Measurements from ENCODE around the gene SYNDIG1. TPM values are rescaled to one million over a fixed set of nuclear protein-coding genes. Genes with fewer than 3 reads are reported as not detected.

SYNDIG1 gene
- total RNA-seq, 4 donors from 2014 or later = 0.51 to 3.4 (median 2.8) TPM; not detected in 1

DNA sequence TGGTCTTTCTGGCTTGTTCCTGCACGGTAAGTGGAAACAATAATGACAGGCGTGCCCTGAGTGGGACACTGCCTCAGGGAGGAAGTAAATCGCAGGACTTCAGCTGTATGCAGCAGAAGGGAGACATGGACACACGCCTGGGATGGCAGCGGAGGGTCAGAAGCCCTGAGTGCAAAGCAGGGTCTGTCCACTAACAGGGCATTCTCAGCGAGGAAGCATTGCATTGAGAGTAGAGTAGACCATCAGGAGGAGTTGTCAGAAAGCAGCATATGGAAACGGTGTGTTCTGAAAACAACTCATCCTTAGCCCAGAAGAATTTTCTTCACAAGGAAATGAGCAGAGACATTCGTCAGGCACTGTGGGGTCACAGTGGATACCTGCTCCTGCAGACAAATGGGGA lies 134.0 kb downstream of the SYNDIG1 start:
- Histone ChIP-seq H3K4me3 (no peak overlapping the region), H3K27ac (no peak overlapping the region), H3K9me3 (no peaks in the 10 kb centered on the region), H3K36me3 (no peaks in the 10 kb centered on the region), H3K4me1 (no peaks in the 10 kb centered on the region), H3K27me3 (no peaks in the 10 kb centered on the region)
- TF ChIP-seq, protein P1, sequence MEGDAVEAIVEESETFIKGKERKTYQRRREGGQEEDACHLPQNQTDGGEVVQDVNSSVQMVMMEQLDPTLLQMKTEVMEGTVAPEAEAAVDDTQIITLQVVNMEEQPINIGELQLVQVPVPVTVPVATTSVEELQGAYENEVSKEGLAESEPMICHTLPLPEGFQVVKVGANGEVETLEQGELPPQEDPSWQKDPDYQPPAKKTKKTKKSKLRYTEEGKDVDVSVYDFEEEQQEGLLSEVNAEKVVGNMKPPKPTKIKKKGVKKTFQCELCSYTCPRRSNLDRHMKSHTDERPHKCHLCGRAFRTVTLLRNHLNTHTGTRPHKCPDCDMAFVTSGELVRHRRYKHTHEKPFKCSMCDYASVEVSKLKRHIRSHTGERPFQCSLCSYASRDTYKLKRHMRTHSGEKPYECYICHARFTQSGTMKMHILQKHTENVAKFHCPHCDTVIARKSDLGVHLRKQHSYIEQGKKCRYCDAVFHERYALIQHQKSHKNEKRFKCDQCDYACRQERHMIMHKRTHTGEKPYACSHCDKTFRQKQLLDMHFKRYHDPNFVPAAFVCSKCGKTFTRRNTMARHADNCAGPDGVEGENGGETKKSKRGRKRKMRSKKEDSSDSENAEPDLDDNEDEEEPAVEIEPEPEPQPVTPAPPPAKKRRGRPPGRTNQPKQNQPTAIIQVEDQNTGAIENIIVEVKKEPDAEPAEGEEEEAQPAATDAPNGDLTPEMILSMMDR (IDR thresholded peaks at IDR 0.05) = no peak
- TF ChIP-seq POLR2A (IDR thresholded peaks at IDR 0.05) = no peak
- intact Hi-C loops (cut with DNase I; ENCODE audit: low total_unique reads) = no loop called here
- DNase-seq = no peak

- H3K27me3 ChIP-seq = no peaks in the 10 kb centered on the region
- H3K36me3 ChIP-seq = no peaks in the 10 kb centered on the region
- intact Hi-C loops (cut with DNase I; ENCODE audit: low total_unique reads) = no loop called here
- TF ChIP-seq, protein P1 (IDR thresholded peaks at IDR 0.05) = no peak
- no peaks in the 10 kb centered on the region for H3K4me1 ChIP-seq
- H3K27ac ChIP-seq = no peak overlapping the region
- DNase-seq = no peak
- H3K9me3 ChIP-seq = no peaks in the 10 kb centered on the region
- H3K4me3 ChIP-seq = no peak overlapping the region
Measured at GRCh38 chr20:24604966-24605665, 135.7 kb downstream of the SYNDIG1 start.

DNA sequence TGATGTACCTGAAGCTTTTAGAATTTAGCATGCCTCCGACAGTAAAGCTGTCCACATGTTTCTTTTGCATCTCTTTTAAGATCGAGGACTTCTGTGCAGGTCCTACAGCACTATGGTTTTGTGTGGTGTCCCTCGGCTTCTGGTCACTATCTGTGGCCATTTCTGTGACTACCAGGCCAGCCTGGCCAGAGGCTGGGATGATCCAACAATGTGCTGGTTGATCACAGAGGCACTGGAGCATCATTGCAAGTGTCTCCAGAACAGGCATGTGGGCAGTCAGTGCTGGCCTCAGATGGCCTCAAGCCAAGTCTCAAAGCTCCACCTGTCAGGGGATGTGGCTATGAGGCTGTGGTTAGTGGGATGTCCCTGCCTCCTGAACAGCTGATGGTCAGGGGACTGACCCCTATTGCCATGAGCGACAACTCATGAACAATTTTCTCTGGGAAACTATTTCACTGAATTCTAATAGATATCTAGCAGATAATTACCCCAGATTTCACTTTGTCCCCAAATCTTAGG lies 136.6 kb downstream of the SYNDIG1 start:
- TF ChIP-seq, protein P1 (IDR thresholded peaks at IDR 0.05) = no peak
- TF ChIP-seq POLR2A (IDR thresholded peaks at IDR 0.05) = no peak
- Histone ChIP-seq H3K9me3 (no peaks in the 10 kb centered on the region), H3K4me1 (no peaks in the 10 kb centered on the region), H3K4me3 (no peak overlapping the region), H3K27ac (no peak overlapping the region), H3K27me3 (no peaks in the 10 kb centered on the region), H3K36me3 (no peaks in the 10 kb centered on the region)
- intact Hi-C loops (cut with DNase I; ENCODE audit: low total_unique reads) = no loop called here
- DNase-seq = no peak

- Histone ChIP-seq H3K36me3 (no peaks in the 10 kb centered on the region), H3K4me1 (no peaks in the 10 kb centered on the region), H3K9me3 (no peaks in the 10 kb centered on the region), H3K27me3 (no peaks in the 10 kb centered on the region), H3K27ac (no peak overlapping the region), H3K4me3 (no peak overlapping the region)
- no peak for DNase-seq
- intact Hi-C loops (cut with DNase I; ENCODE audit: low total_unique reads) = no loop called here
- TF ChIP-seq, protein P1 (IDR thresholded peaks at IDR 0.05) = no peak
- TF ChIP-seq POLR2A (IDR thresholded peaks at IDR 0.05) = no peak
Measured at GRCh38 chr20:24607402-24607801, 138.0 kb downstream of the SYNDIG1 start.

- no peaks in the 10 kb centered on the region for H3K36me3 ChIP-seq
- H3K4me1 ChIP-seq = no peaks in the 10 kb centered on the region
- no peak overlapping the region for H3K27ac ChIP-seq
- H3K4me3 ChIP-seq = no peak overlapping the region
- no peaks in the 10 kb centered on the region for H3K27me3 ChIP-seq
- TF ChIP-seq POLR2A (IDR thresholded peaks at IDR 0.05) = no peak
- no peak for DNase-seq
- intact Hi-C loops (cut with DNase I; ENCODE audit: low total_unique reads) = no loop called here
- H3K9me3 ChIP-seq = no peaks in the 10 kb centered on the region
Measured at GRCh38 chr20:24608926-24609667, 139.7 kb downstream of the SYNDIG1 start.

Measured in uterus (tissue), 4 donors.